SK-N-SH treated with all-trans-retinoic acid at 6 μM for 48 hours (cell line): ENCODE results near the gene IMPA2.

Experiments used
- ESRRG ChIP-seq: fragments of 250-450 bp; sonication (Bioruptor Pico); IDR thresholded peaks from 2 replicates; pipeline ENCODE4 v1.6.1; 2021; ENCODE audit warnings: mild to moderate bottlenecking
- GLIS3 ChIP-seq: fragments of 250-450 bp; sonication (Bioruptor Pico); IDR thresholded peaks from 2 replicates; pipeline ENCODE4 v1.5.0; 2020; ENCODE audit warnings: mild to moderate bottlenecking, moderate library complexity
- PATZ1 ChIP-seq: fragments of 250-450 bp; sonication (Bioruptor Pico); IDR thresholded peaks from 2 replicates; pipeline ENCODE4 v1.8.0; 2020; ENCODE audit warnings: mild to moderate bottlenecking, moderate library complexity, borderline replicate concordance
- RARB ChIP-seq: fragments of 250-450 bp; sonication (Bioruptor Pico); IDR thresholded peaks from 2 replicates; pipeline ENCODE4 v1.8.0; 2021; ENCODE audit warnings: mild to moderate bottlenecking, moderate library complexity
- TOX ChIP-seq: fragments of 250-450 bp; sonication (Bioruptor Pico); IDR thresholded peaks from 2 replicates; pipeline ENCODE4 v1.8.0; 2021; ENCODE audit warnings: mild to moderate bottlenecking, moderate library complexity, borderline replicate concordance
- TSHZ2 ChIP-seq: fragments of 250-450 bp; sonication (Bioruptor Pico); IDR thresholded peaks from 2 replicates; pipeline ENCODE4 v1.5.0; 2020; ENCODE audit warnings: mild to moderate bottlenecking, moderate library complexity
- ZC3H10 ChIP-seq: fragments of 250-450 bp; sonication (Bioruptor Pico); IDR thresholded peaks from 2 replicates; pipeline ENCODE4 v1.5.1; 2021; ENCODE audit warnings: mild to moderate bottlenecking, moderate library complexity
- ZFP30 ChIP-seq: fragments of 450-650 bp; formaldehyde crosslinking; IDR thresholded peaks from 2 replicates; pipeline ENCODE4 v1.5.0; 2022; ENCODE audit warnings: mild to moderate bottlenecking, moderate library complexity

- TF ChIP-seq RARB (CRISPR knock-in tag) = no peak
- no peak for TF ChIP-seq PATZ1 (CRISPR knock-in tag)
- TF ChIP-seq ZC3H10 (CRISPR knock-in tag) = no peak
- no peak for TF ChIP-seq TSHZ2 (CRISPR knock-in tag)
- TF ChIP-seq TOX (CRISPR knock-in tag) = no peak
- TF ChIP-seq ZFP30 (CRISPR knock-in tag) = no peak
- TF ChIP-seq GLIS3 (CRISPR knock-in tag) = no peak
- no peak for TF ChIP-seq ESRRG (CRISPR knock-in tag)
These were observed 49.4 kb downstream of the IMPA2 start for GRCh38 chr18:12030670-12031069.
